NCI-H2029 treated with DMSO at 0.1 percent for 48 hours (cell line): ENCODE results near the gene KRT2.
"Not testable (repeated sequence)": the region's sequence is repeated elsewhere in the genome, so short reads cannot be mapped to it uniquely, and the experiment has no call there.

ENCODE experiments used
- DNase-seq: peaks from one replicate; lab custom pipeline; 2025; lab: John Stamatoyannopoulos, UW

The KRT2 gene

GRCh38 chr12:52684431-52684830, 32.4 kb upstream of the KRT2 start:
- no peak for DNase-seq

- no peak for DNase-seq
Measured at GRCh38 chr12:52683575-52684300, 31.7 kb upstream of the KRT2 start.

- DNase-seq: no peak
Measured at GRCh38 chr12:52682938-52683574, 31.0 kb upstream of the KRT2 start.

- DNase-seq: no peak
Measured at GRCh38 chr12:52682381-52682660, 30.3 kb upstream of the KRT2 start.

- DNase-seq: no peak
Measured at GRCh38 chr12:52681526-52682380, 29.7 kb upstream of the KRT2 start.

GRCh38 chr12:52680363-52680762, 28.4 kb upstream of the KRT2 start, which contains the start of gene KRT1:
KRT1 (minus strand) TSS chr12:52680407; CDS start chr12:52680348, 59 bp downstream.
- no peak for DNase-seq

GRCh38 chr12:52679875-52680274, 27.9 kb upstream of the KRT2 start:
- DNase-seq: no peak

GRCh38 chr12:52677671-52678070, 25.7 kb upstream of the KRT2 start:
- no peak for DNase-seq

GRCh38 chr12:52677126-52677525, 25.1 kb upstream of the KRT2 start:
- no peak for DNase-seq

- DNase-seq: no peak
Measured at GRCh38 chr12:52676163-52676562, 24.2 kb upstream of the KRT2 start.

- DNase-seq: no peak
Measured at GRCh38 chr12:52675301-52675701, 23.3 kb upstream of the KRT2 start.

GRCh38 chr12:52674433-52674775, 22.4 kb upstream of the KRT2 start:
- DNase-seq: no peak

- DNase-seq: no peak
Measured at GRCh38 chr12:52673713-52674432, 21.9 kb upstream of the KRT2 start.

- DNase-seq: no peak
Measured at GRCh38 chr12:52673217-52673616, 21.2 kb upstream of the KRT2 start.

- no peak for DNase-seq
Measured at GRCh38 chr12:52672321-52672933, 20.4 kb upstream of the KRT2 start.

- DNase-seq: no peak
Measured at GRCh38 chr12:52670961-52671360, 18.9 kb upstream of the KRT2 start.

- no peak for DNase-seq
Measured at GRCh38 chr12:52670506-52670905, 18.5 kb upstream of the KRT2 start.

- not testable (repeated sequence) for DNase-seq
Measured at GRCh38 chr12:52669941-52670340, 17.9 kb upstream of the KRT2 start.

- no peak for DNase-seq
Measured at GRCh38 chr12:52669426-52669825, 17.4 kb upstream of the KRT2 start.

GRCh38 chr12:52667931-52668330, 15.9 kb upstream of the KRT2 start:
- DNase-seq: no peak

- no peak for DNase-seq
Measured at GRCh38 chr12:52667509-52667908, 15.5 kb upstream of the KRT2 start.

- DNase-seq: no peak
Measured at GRCh38 chr12:52666471-52666870, 14.5 kb upstream of the KRT2 start.
